GM23338 (cell line): ENCODE measurements around the gene GRAMD1B.

ENCODE experiments used
- EZH2 ChIP-seq: fragments of 200-600 bp; sonication (generic); IDR thresholded peaks from one replicate; pipeline ENCODE4 v1.8.0; 2017; ENCODE audit warnings: antibody characterized with exemption, mild to moderate bottlenecking, low read depth; ENCODE audit not compliant: unreplicated experiment
- POLR2AphosphoS5 ChIP-seq: IDR thresholded peaks from 2 replicates; pipeline ENCODE4 v1.6.1; 2016; ENCODE audit warnings: antibody characterized with exemption, low read depth
- TF ChIP-seq, protein P1 (sequence below), 2 experiments: fragments of 200-600 bp in 1 of 2; sonication (generic) in 1 of 2; conservative IDR thresholded peaks; 2 replicates each; pipeline versions ENCODE4 v1.5.1 to v1.6.1; 2016 to 2017; ENCODE audit warnings: antibody characterized with exemption in 2 of 2, low read depth in 2 of 2, mild to moderate bottlenecking in 2 of 2, moderate library complexity in 1 of 2

DNA sequence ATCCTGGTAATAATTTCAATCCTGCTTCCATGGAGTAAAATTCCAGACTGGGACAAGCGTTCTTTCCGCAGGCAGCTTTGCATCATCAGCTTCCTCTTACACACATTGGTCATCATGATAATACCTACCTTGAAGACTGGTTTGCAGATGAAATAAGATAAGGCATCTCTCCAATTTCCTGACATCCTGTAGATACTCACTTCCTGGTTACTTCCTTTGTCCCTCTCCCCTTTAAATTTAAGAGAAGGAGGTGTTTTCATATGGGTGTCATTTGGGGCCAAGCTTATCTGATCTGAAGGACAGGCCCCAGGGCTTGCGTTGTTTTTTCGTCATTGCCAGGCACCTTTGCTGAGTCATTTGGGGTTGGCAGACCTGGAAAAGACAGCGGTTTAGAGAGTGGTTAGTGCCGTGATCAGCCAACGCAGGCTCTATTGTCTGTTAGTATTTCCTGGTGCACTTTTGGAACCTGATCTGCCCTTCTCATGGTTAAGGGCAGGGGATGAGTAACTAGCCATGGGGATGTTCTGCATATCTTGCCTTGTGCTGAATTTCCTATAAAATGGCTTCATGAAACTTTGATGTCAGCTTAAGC lies 24.1 kb downstream of the GRAMD1B start:
- TF ChIP-seq POLR2AphosphoS5 (no peak), EZH2 (no peak)
- TF ChIP-seq, protein P1, sequence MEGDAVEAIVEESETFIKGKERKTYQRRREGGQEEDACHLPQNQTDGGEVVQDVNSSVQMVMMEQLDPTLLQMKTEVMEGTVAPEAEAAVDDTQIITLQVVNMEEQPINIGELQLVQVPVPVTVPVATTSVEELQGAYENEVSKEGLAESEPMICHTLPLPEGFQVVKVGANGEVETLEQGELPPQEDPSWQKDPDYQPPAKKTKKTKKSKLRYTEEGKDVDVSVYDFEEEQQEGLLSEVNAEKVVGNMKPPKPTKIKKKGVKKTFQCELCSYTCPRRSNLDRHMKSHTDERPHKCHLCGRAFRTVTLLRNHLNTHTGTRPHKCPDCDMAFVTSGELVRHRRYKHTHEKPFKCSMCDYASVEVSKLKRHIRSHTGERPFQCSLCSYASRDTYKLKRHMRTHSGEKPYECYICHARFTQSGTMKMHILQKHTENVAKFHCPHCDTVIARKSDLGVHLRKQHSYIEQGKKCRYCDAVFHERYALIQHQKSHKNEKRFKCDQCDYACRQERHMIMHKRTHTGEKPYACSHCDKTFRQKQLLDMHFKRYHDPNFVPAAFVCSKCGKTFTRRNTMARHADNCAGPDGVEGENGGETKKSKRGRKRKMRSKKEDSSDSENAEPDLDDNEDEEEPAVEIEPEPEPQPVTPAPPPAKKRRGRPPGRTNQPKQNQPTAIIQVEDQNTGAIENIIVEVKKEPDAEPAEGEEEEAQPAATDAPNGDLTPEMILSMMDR (conservative IDR thresholded peaks at IDR 0.05; ENCODE audit: low read depth in 2 of 2), result no peak
